Esophagus mucosa (tissue), 1 donor: ENCODE results near the gene RGL3. TPM values are rescaled to one million over a fixed set of nuclear protein-coding genes. Genes with fewer than 3 reads are reported as not detected.
"Not testable (repeated sequence)": the region's sequence is repeated elsewhere in the genome, so short reads cannot be mapped to it uniquely, and the experiment has no call there.

Source experiments
- ATAC-seq: fragments of 200-7000 bp; cut with Tn5 transposase; one replicate; pipeline ENCODE4 v1.9.1; 2020
- total RNA-seq: library from RNA; stranded (reverse); gene quantifications from one replicate; pipeline ENCODE4 v1.2.4, GENCODE V29; 2023
- donor health status: DM: yes; HTN: yes; CAD: no.

The RGL3 gene
- total RNA-seq, 1 donor from 2014 or later, result 0.64 TPM

- no peak for ATAC-seq
These were observed 57.1 kb downstream of the RGL3 start for GRCh38 chr19:11361771-11362731.

- peak; percentile 58 for ATAC-seq
These were observed 57.9 kb downstream of the RGL3 start for GRCh38 chr19:11361037-11361770.

GRCh38 chr19:11359421-11359820 is 59.7 kb downstream of the RGL3 start:
- peak; percentile 67 for ATAC-seq

- no peak for ATAC-seq
These were observed 62.2 kb downstream of the RGL3 start for GRCh38 chr19:11356676-11357550.

- no peak for ATAC-seq
These were observed 63.1 kb downstream of the RGL3 start for GRCh38 chr19:11356074-11356397.

- peak; percentile 74 for ATAC-seq
These were observed 63.7 kb downstream of the RGL3 start, which contains the start of gene PLPPR2 for GRCh38 chr19:11355160-11356073. PLPPR2 (plus strand) TSS chr19:11355432; CDS start chr19:11357674, 2,242 bp downstream.

- not testable (repeated sequence) for ATAC-seq
These were observed 65.0 kb downstream of the RGL3 start for GRCh38 chr19:11354102-11354501.

- no peak for ATAC-seq
These were observed 69.9 kb downstream of the RGL3 start for GRCh38 chr19:11349171-11349570.

GRCh38 chr19:11347546-11348039 is 71.5 kb downstream of the RGL3 start:
- ATAC-seq, result no peak

- ATAC-seq, result peak; percentile 94
These were observed 72.8 kb downstream of the RGL3 start, which contains the start of the genes CCDC159 and TMEM205 for GRCh38 chr19:11346104-11346940. CCDC159 (plus strand) TSS chr19:11346519; CDS start chr19:11346607, 88 bp downstream. TMEM205 (minus strand) TSS chr19:11346268; CDS start chr19:11345619, 649 bp downstream.

GRCh38 chr19:11345122-11345803 is 73.9 kb downstream of the RGL3 start:
- ATAC-seq, result no peak

Other genes starting within 250 kb of the RGL3 start
- gene KANK2, start 221.8 kb downstream of the RGL3 start, total RNA-seq, result 8.9 TPM
- gene ANGPTL8, start 179.7 kb downstream of the RGL3 start, total RNA-seq, result not detected
- gene DOCK6, start 156.8 kb downstream of the RGL3 start, total RNA-seq, result 49.1 TPM
- not detected for gene TSPAN16, start 123.2 kb downstream of the RGL3 start, total RNA-seq
- 141 TPM for gene RAB3D, start 79.7 kb downstream of the RGL3 start, total RNA-seq
- gene TMEM205, start 73.0 kb downstream of the RGL3 start, total RNA-seq, result 45.1 TPM
- 7.4 TPM for gene CCDC159, start 72.8 kb downstream of the RGL3 start, total RNA-seq
- gene PLPPR2, start 63.9 kb downstream of the RGL3 start, total RNA-seq, result 7.3 TPM
- gene SWSAP1, start 44.6 kb downstream of the RGL3 start, total RNA-seq, result 2.5 TPM
- gene EPOR, start 35.0 kb downstream of the RGL3 start, total RNA-seq, result 0.48 TPM
- gene ODAD3, start 15.8 kb upstream of the RGL3 start, total RNA-seq, result not detected
- 161 TPM for gene PRKCSH, start 16.3 kb upstream of the RGL3 start, total RNA-seq
- gene ELAVL3, start 61.7 kb upstream of the RGL3 start, total RNA-seq, result not detected
- gene ZNF653, start 86.5 kb upstream of the RGL3 start, total RNA-seq, result 5.0 TPM
- gene ECSIT, start 109.8 kb upstream of the RGL3 start, total RNA-seq, result 32.8 TPM
- 8.3 TPM for gene CNN1, start 119.5 kb upstream of the RGL3 start, total RNA-seq
- 34.9 TPM for gene ELOF1, start 139.9 kb upstream of the RGL3 start, total RNA-seq
- gene ACP5, start 158.3 kb upstream of the RGL3 start, total RNA-seq, result 34.6 TPM
- 4.1 TPM for gene ZNF627, start 178.2 kb upstream of the RGL3 start, total RNA-seq